Astrocyte of the cerebellum (primary cell): ENCODE measurements around the gene PKP4.

Experiments
- DNase-seq: peaks from one replicate; pipeline ENCODE4 v3.0.0-alpha.2; 2011; ENCODE audit warnings: low read depth
- H3K4me3 ChIP-seq: 2 replicates; pipeline ENCODE4 v1.5.1; 2011; ENCODE audit warnings: mild to moderate bottlenecking, low read depth, low read length, moderate library complexity
- CTCF ChIP-seq: IDR thresholded peaks from 2 replicates; pipeline ENCODE4 v1.5.1; 2012; ENCODE audit warnings: low read length, low read depth, moderate library complexity, mild to moderate bottlenecking; ENCODE audit errors: missing control alignments
- in situ Hi-C: cut with HindIII; loops from 2 replicates; pipeline ENCODE4 v1.10.0; 2017; ENCODE audit warnings: low sequenced_read_pairs

Gene PKP4

DNA sequence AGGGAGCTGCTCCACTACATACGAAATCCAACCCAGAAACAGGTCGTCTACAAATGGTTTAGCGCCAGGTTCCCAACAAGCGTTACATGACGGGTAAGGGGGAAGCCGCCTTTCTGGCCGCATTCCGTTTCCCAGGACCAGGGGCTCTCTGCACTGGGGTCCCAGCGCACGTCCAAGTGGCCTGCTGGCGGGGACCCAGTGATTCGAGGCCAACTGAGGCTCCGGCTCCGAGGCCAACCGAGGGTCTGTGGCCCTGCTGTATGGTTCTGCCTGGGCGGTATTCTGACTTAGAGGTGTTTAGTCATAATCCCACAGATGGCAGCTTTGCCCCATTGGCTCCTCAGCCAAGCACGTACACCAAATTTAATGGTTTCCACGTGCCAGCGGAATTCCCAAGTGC lies 127.2 kb downstream of the PKP4 start:
- H3K4me3 ChIP-seq: no peak overlapping the region
- no peak for DNase-seq
- TF ChIP-seq CTCF: no peak
- in situ Hi-C loops: no loop called here

DNA sequence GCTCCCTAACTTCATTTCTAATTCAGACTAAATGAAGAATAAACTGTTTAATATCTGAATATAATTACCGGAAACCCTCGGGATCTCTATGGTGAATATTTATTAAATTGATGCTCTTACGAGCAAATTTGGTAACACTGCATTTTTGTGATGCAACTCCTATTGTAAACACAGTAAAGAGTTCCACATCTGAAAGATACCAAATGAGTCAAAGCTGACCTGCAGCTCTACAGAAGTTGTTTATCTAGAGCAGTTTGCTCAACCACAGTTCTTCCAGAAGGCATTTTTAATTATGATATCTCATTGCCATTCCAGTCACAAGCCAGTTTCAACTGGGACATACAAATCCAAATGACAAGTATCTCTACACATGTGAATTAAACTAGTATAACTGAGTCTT lies 129.7 kb downstream of the PKP4 start:
- no peak for TF ChIP-seq CTCF
- in situ Hi-C loops: no loop called here
- DNase-seq: peak; percentile 16
- no peak overlapping the region for H3K4me3 ChIP-seq

DNA sequence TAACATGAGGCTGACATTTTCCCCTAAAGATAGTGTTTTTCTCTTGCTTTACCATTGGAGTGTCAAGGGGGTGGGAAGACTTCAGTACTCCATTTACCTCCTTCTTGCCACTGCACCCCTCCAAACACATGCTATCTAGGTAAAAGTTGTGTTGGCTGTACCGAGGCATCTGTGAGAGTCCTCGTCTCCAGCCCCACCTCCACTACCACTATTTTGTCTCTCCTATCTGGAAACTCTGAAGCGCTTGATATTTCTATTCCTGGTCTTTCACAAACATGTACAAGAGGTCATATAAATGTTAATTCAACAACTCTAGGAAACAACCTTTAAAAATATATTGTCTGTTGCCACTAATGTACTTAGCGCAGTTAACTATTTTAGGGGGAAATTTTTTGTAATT lies 132.6 kb downstream of the PKP4 start:
- H3K4me3 ChIP-seq: no peak overlapping the region
- no peak for DNase-seq
- in situ Hi-C loops: no loop called here
- no peak for TF ChIP-seq CTCF

- in situ Hi-C loops: no loop called here
- TF ChIP-seq CTCF: no peak
- no peak for DNase-seq
Observed at GRCh38 chr2:158598862-158599517, 142.2 kb downstream of the PKP4 start.

DNA sequence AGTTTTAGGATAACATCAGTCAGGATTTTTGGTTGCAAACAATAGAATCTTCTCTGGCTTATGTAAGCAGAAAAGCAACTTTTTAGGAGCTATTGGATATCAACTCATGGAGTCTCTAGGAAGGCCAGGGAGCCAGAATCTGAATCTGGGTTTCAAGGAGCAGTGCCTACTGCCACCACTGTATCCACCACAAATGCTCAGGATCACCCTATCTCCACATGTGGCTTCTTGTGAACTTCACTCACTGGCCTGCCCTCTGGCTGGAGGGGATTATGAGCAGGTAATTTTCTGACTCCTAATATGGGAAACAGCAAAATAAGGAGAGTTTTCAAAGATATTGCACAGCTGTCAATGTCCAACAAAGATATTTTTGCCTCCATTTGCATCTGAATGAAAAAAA lies 142.9 kb downstream of the PKP4 start:
- in situ Hi-C loops: no loop called here
- no peak for TF ChIP-seq CTCF
- no peak overlapping the region for H3K4me3 ChIP-seq
- DNase-seq: no peak

More at GRCh38 chr2:158598862-158599517, 142.2 kb downstream of the PKP4 start:
- H3K4me3 ChIP-seq: no peak overlapping the region

DNA sequence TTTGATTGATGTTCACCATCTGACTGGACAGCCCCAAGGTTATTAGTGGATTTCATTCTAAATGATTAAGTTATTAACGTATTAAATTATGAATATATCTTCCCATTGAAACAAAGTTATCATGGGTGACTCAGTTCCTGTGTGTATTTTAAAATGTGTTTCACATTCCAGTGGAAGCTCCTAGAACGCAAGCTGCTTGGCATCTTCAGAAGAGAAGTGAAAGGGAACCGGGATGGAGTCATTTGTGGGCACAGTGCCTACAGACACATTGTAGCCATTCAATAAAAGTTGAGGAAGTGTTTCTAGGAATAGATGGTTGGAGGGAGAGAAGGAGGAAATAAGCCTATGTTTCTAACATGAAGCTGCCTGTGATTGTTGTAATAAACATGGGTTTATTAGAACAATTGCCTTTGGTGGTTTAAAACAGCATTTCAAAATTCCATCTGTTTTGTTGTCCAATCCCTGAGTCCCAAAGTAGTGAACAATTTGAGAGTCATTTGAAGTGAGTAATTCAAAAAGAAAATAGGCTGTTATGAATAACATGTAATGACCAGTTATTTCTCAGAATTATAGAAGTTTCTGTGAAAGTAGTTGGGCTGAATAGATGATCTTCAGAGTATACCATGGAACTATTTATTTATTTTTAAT lies 143.5 kb downstream of the PKP4 start:
- H3K4me3 ChIP-seq: no peak overlapping the region
- TF ChIP-seq CTCF: no peak
- in situ Hi-C loops: no loop called here
- DNase-seq: peak; percentile 88
